OCI-LY7 (cell line): ENCODE measurements around the gene ARPC1B. TPM values are rescaled to one million over a fixed set of nuclear protein-coding genes. Genes with fewer than 3 reads are reported as not detected.

ENCODE experiments used
- BruUV-seq: library from RNA; stranded (reverse); fragments of 400-500 nt; replicated peaks from 2 replicates; lab custom pipeline; 2021; lab: Mats Ljungman, UMichigan
- CTCF ChIA-PET: fragments of 300-600 bp; sonication (Branson Sonifier 250); formaldehyde crosslinking; loops from one replicate; lab custom pipeline; 2022; ENCODE audit warnings: antibody characterized with exemption; ENCODE audit not compliant: unreplicated experiment; lab: Charles Lee
- POLR2A ChIA-PET: fragments of 300-600 bp; sonication (Branson Sonifier 250); formaldehyde crosslinking; loops from one replicate; lab custom pipeline; 2022; ENCODE audit warnings: antibody characterized with exemption; lab: Charles Lee
- DNase-seq: peaks from one replicate; pipeline ENCODE4 v3.0.0-alpha.2; 2015; ENCODE audit warnings: low spot score
- H2AFZ ChIP-seq: fragments of 200-600 bp; sonication (generic), shearing (Covaris generic); 2 replicates; pipeline ENCODE4 v1.6.1; 2014; ENCODE audit warnings: mild to moderate bottlenecking, antibody characterized with exemption, low read length, moderate library complexity
- H3K27ac ChIP-seq: fragments of 200-600 bp; sonication (generic); 2 replicates; pipeline ENCODE4 v1.5.1; 2014; ENCODE audit warnings: mixed run types, low read depth, mild to moderate bottlenecking, moderate library complexity, low read length, inconsistent platforms; ENCODE audit not compliant: poor library complexity, severe bottlenecking
- H3K36me3 ChIP-seq: fragments of 200-600 bp; sonication (generic); 2 replicates; pipeline ENCODE4 v1.6.1; 2014; ENCODE audit warnings: mild to moderate bottlenecking, antibody characterized with exemption, low read length, moderate library complexity, mixed read lengths; ENCODE audit not compliant: insufficient read depth
- H3K4me1 ChIP-seq: fragments of 200-600 bp; sonication (generic); 2 replicates; pipeline ENCODE4 v1.5.1; 2014; ENCODE audit warnings: mild to moderate bottlenecking, low read length; ENCODE audit not compliant: insufficient read depth, poor library complexity, severe bottlenecking
- H3K4me2 ChIP-seq: fragments of 200-600 bp; sonication (generic); 2 replicates; pipeline ENCODE4 v1.6.1; 2014; ENCODE audit warnings: mild to moderate bottlenecking, low read length
- H3K4me3 ChIP-seq: fragments of 200-600 bp; sonication (generic); 2 replicates; pipeline ENCODE4 v1.5.1; 2014; ENCODE audit warnings: mild to moderate bottlenecking, low read depth, low read length; ENCODE audit not compliant: poor library complexity, severe bottlenecking
- H3K79me2 ChIP-seq: fragments of 200-600 bp; sonication (generic); 2 replicates; pipeline ENCODE4 v1.6.1; 2016; ENCODE audit warnings: low read depth, mild to moderate bottlenecking, low read length, moderate library complexity, mixed read lengths; ENCODE audit not compliant: insufficient read depth
- H3K9me2 ChIP-seq: fragments of 200-600 bp; sonication (generic); 2 replicates; pipeline ENCODE4 v1.6.1; 2016; ENCODE audit warnings: mild to moderate bottlenecking, low read length, mixed read lengths; ENCODE audit not compliant: insufficient read depth
- H3K9me3 ChIP-seq: fragments of 200-600 bp; sonication (generic); 2 replicates; pipeline ENCODE4 v1.6.1; 2014; ENCODE audit warnings: mild to moderate bottlenecking, mixed run types, low read length, mixed read lengths
- H4K20me1 ChIP-seq: fragments of 200-600 bp; sonication (generic); 2 replicates; pipeline ENCODE4 v1.6.1; 2014; ENCODE audit warnings: mild to moderate bottlenecking, antibody characterized with exemption, low read length, moderate library complexity, mixed read lengths; ENCODE audit not compliant: insufficient read depth
- CTCF ChIP-seq: fragments of 200-600 bp; sonication (generic); conservative IDR thresholded peaks from 2 replicates; pipeline ENCODE4 v1.5.1; 2014; ENCODE audit warnings: mild to moderate bottlenecking, antibody characterized with exemption, low read length, moderate library complexity, mixed read lengths
- EZH2phosphoT487 ChIP-seq: fragments of 200-600 bp; sonication (generic); IDR thresholded peaks from 2 replicates; pipeline ENCODE4 v1.6.1; 2018; ENCODE audit warnings: low read depth, borderline replicate concordance, mild to moderate bottlenecking, mixed run types, antibody characterized with exemption, low read length, moderate library complexity, mixed read lengths
- intact Hi-C: fragments of 100-400 bp; cut with micrococcal nuclease; formaldehyde crosslinking; loops from one replicate; pipeline ENCODE4 v1.10.0; 2022; ENCODE audit not compliant: unreplicated experiment
- total RNA-seq, 2 experiments: library from RNA; depleted of rRNA in 1 of 2; stranded (reverse); fragments of >200 nt in 1 of 2; shearing (Covaris generic) in 1 of 2; gene quantifications; 2 replicates each; pipeline ENCODE4 v1.2.3, GENCODE V29; 2014 to 2022

The ARPC1B gene
- total RNA-seq, 2 experiments from 2014 or later, result 169 to 191 TPM

DNA sequence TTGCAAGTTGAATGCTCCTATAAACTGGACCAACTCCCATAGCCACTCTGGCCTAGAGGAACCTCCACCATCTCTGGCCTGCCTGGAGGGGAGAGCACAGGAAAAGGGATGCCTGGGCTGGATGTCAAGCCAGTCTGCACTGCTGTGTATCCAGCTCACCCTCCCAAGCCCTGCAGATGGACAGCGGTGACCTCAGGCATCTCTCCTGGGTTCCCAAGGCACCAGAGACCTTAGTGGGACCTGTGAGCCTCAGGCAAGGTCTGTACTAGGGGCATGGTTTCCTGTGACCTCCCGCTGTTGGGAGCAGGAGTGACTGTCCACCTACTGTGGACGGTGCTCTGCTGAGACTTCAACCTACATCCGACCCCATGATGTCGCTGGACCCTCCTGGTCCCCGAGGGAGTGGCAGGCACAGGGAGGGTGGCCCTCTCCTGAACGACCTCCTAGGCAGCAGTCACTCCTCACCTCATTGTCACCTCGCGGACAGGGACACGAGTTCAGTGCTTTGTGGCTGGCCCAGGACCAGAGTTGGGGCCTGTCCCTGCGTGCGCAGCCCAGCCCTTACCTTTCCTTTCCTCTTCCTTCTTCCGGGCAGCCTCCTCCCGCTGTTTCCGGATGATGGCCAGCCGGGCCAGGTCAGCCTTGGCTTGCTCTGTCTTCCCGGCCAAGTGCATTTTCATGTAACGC, 22.9 kb downstream of the ARPC1B start:
- Histone ChIP-seq H4K20me1 (peaks cover 6% of the 10 kb centered on the region; the same call in 1 of the 2 replicates), H3K4me2 (no peak overlapping the region), H2AFZ (no peak overlapping the region), H3K27ac (no peak overlapping the region), H3K9me2 (no peaks in the 10 kb centered on the region), H3K36me3 (peaks cover 96% of the 10 kb centered on the region), H3K4me1 (peaks cover 10% of the 10 kb centered on the region), H3K79me2 (no peaks in the 10 kb centered on the region), H3K4me3 (no peak overlapping the region), H3K9me3 (no peaks in the 10 kb centered on the region)
- POLR2A ChIA-PET, result no interaction called here
- intact Hi-C loops, result no loop called here
- CTCF ChIA-PET, result no interaction called here
- DNase-seq, result no peak
- TF ChIP-seq CTCF, result no peak
- no peak for TF ChIP-seq EZH2phosphoT487
- BruUV-seq, result no TSS peak

GRCh38 chr7:99398891-99399445, 24.4 kb downstream of the ARPC1B start:
- BruUV-seq, result no TSS peak
- H4K20me1 ChIP-seq, result peaks cover 6% of the 10 kb centered on the region
- no peaks in the 10 kb centered on the region for H3K9me3 ChIP-seq
- H3K36me3 ChIP-seq, result peaks cover 96% of the 10 kb centered on the region
- TF ChIP-seq CTCF (no peak), EZH2phosphoT487 (no peak)
- ChIA-PET CTCF (no interaction called here), POLR2A (interaction anchor here (0.8 kb wide), 1 partner anchor 10 kb away, joined by 3 read pairs; the partner anchor contains the start of genes BUD31 and PDAP1)
- no peak for DNase-seq
- H3K4me1 ChIP-seq, result no peaks in the 10 kb centered on the region
- intact Hi-C loops, result no loop called here
- H3K4me2 ChIP-seq, result no peak overlapping the region
- no peak overlapping the region for H2AFZ ChIP-seq
- H3K4me3 ChIP-seq, result no peak overlapping the region
- no peaks in the 10 kb centered on the region for H3K79me2 ChIP-seq
- H3K27ac ChIP-seq, result no peak overlapping the region
- H3K9me2 ChIP-seq, result no peaks in the 10 kb centered on the region

GRCh38 chr7:99399597-99399996, 25.1 kb downstream of the ARPC1B start:
- no TSS peak for BruUV-seq
- Histone ChIP-seq H4K20me1 (peaks cover 5% of the 10 kb centered on the region), H3K4me3 (no peak overlapping the region), H2AFZ (no peak overlapping the region), H3K4me2 (no peak overlapping the region), H3K36me3 (peaks cover 96% of the 10 kb centered on the region), H3K9me2 (no peaks in the 10 kb centered on the region), H3K27ac (no peak overlapping the region), H3K4me1 (no peaks in the 10 kb centered on the region), H3K9me3 (no peaks in the 10 kb centered on the region), H3K79me2 (no peaks in the 10 kb centered on the region)
- TF ChIP-seq EZH2phosphoT487 (no peak), CTCF (no peak)
- CTCF ChIA-PET, result no interaction called here
- no peak for DNase-seq
- POLR2A ChIA-PET, result interaction anchor here (1.4 kb wide), 1 partner anchor 98 kb away, joined by 3 read pairs; no protein-coding TSS in a partner anchor
- intact Hi-C loops, result no loop called here
